ENCODE results near the gene PEAR1. TPM values are rescaled to one million over a fixed set of nuclear protein-coding genes. Genes with fewer than 3 reads are reported as not detected.

The PEAR1 gene
- total and polyA plus RNA-seq, 2 of the 8 experiments (the other 6 are each of a cell fraction or from before 2014, with no cell fraction given), result 0.63 to 0.71 TPM

DNA sequence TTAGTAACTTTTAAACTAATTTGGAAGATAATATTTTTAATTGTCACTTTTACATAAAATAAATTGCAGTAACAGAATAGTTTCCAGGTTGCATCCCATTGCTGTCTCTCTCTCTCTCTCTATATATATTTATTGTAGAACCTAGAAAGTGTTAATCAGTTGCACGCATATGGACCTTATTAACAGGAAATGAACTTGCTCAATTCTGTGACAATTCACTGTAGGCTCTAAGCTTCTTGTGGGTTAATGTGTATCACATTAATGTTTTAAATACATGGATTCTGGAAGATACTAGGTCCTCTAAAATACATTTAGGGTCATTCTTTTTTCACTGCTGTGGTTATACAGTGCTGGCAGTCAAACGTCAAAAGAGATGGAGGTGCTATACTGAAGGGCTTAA lies 60.1 kb downstream of the PEAR1 start:
- Histone ChIP-seq H2AFZ (ENCODE audit: low read length) (no peak overlapping the region), H2BK15ac (ENCODE audit: low read length) (no peak overlapping the region), H3K23me2 (ENCODE audit: low read depth, low read length) (no peaks in the 10 kb centered on the region), H3K36me3 (ENCODE audit: control insufficient read depth in 2 of 4, insufficient read depth in 4 of 4, low read length in 3 of 4) (peaks cover 9 to 65% (median 40%) of the 10 kb centered on the region in 4 experiments; a peak in 7 of 8 replicates), H4K91ac (replicated peaks; ENCODE audit: insufficient read length, low read length) (no peak overlapping the region), H3K56ac (replicated peaks; ENCODE audit: insufficient read length, low read depth, low read length) (no peak overlapping the region), H3K14ac (ENCODE audit: insufficient read length) (no peak overlapping the region), H2BK12ac (ENCODE audit: low read depth, low read length) (no peak overlapping the region), H4K5ac (ENCODE audit: insufficient read length, low read depth, low read length) (no peak overlapping the region), H3K9ac (replicated peaks in 1 of 4; ENCODE audit: extremely low read depth in 1 of 4, low read depth in 3 of 4, low read length in 3 of 4) (no peak overlapping the region), H3K18ac (ENCODE audit: extremely low read depth, low read length) (no peak overlapping the region), H3K27ac (ENCODE audit: low read depth, low read length) (no peak overlapping the region), H3K4me3 (ENCODE audit: extremely low read depth in 1 of 4, insufficient read depth in 2 of 4, low read depth in 3 of 4, low read length in 4 of 4) (no peak overlapping the region), H3K4ac (replicated peaks; ENCODE audit: insufficient read length, low read depth, low read length) (no peak overlapping the region), H4K20me1 (replicated peaks in 1 of 2; ENCODE audit: control insufficient read depth in 1 of 2, insufficient read depth in 2 of 2, low read length in 2 of 2) (peaks cover under 1 to 3% of the 10 kb centered on the region in 2 experiments), H3K4me1 (replicated peaks in 1 of 4; ENCODE audit: control insufficient read depth in 3 of 4, insufficient read depth in 4 of 4, low read length in 3 of 4) (no peaks in the 10 kb centered on the region), H2BK120ac (replicated peaks; ENCODE audit: low read depth, low read length) (no peak overlapping the region), H3K9me3 (ENCODE audit: insufficient read depth in 2 of 2, low read depth in 1 of 2, low read length in 1 of 2) (no peaks in the 10 kb centered on the region), H3K79me2 (ENCODE audit: control insufficient read depth in 1 of 2, insufficient read depth in 2 of 2, low read length in 2 of 2) (no peaks in the 10 kb centered on the region), H2BK20ac (ENCODE audit: low read length) (no peak overlapping the region), H3K79me1 (ENCODE audit: low read depth, low read length) (no peaks in the 10 kb centered on the region), H3K23ac (ENCODE audit: insufficient read length) (no peak overlapping the region), H2BK5ac (ENCODE audit: low read depth, low read length) (no peak overlapping the region), H3K4me2 (ENCODE audit: insufficient read depth in 1 of 2, low read depth in 2 of 2, low read length in 2 of 2) (no peak overlapping the region), H2AK5ac (ENCODE audit: low read depth, low read length) (no peak overlapping the region), H3K27me3 (replicated peaks in 1 of 4; ENCODE audit: control insufficient read depth in 3 of 4, extremely low read depth in 1 of 4, insufficient read depth in 3 of 4, low read length in 3 of 4) (no peaks in the 10 kb centered on the region), H4K8ac (ENCODE audit: extremely low read depth, insufficient read depth, low read length) (no peak overlapping the region)
- FAIRE-seq, result no peak
- no peak for DNase-seq (ENCODE audit: low read depth in 1 of 2, low spot score in 2 of 2)
- 90% methylated on average over 2 of the region's 2 CpGs; no CpG with 5 or more reads in 1 of the 2 experiments for WGBS, 2 experiments (ENCODE audit: extremely low coverage in 1 of 2, insufficient coverage in 1 of 2, insufficient read length in 1 of 2, insufficient replicate concordance in 2 of 2, low coverage in 1 of 2, low lambda C conversion rate in 2 of 2, missing lambda C conversion rate in 1 of 2)
- ChIA-PET POLR2A (ENCODE audit: partially characterized antibody) (no interaction called here), CTCF (ENCODE audit: partially characterized antibody) (interaction anchor here (1.6 kb wide), 1 partner anchor 121 kb away, joined by 5 read pairs; no protein-coding TSS in a partner anchor)
- TF ChIP-seq SUZ12 (IDR thresholded peaks at IDR 0.05; ENCODE audit: low read length), result no peak
- no peak for TF ChIP-seq CHD1 (IDR thresholded peaks at IDR 0.05; ENCODE audit: low read depth, low read length)
- no peak for TF ChIP-seq SRF (IDR thresholded peaks at IDR 0.05; ENCODE audit: low read depth, low read length)
- no peak for TF ChIP-seq CREB1 (IDR thresholded peaks at IDR 0.05)
- no peak for TF ChIP-seq RXRA (IDR thresholded peaks at IDR 0.05; ENCODE audit: insufficient read depth, low read depth, low read length)
- no peak for TF ChIP-seq TBP (IDR thresholded peaks at IDR 0.05; ENCODE audit: low read depth, low read length)
- TF ChIP-seq SP1 (IDR thresholded peaks at IDR 0.05; ENCODE audit: low read depth, low read length), result no peak
- no peak for TF ChIP-seq SIN3A (conservative IDR thresholded peaks at IDR 0.05 in 1 of 2, IDR thresholded peaks at IDR 0.05 in 1 of 2; ENCODE audit: low read depth in 1 of 2, low read length in 2 of 2)
- no peak for TF ChIP-seq CBX8 (IDR thresholded peaks at IDR 0.05; ENCODE audit: borderline replicate concordance, low read depth, low read length)
- no peak for TF ChIP-seq SIX5 (IDR thresholded peaks at IDR 0.05; ENCODE audit: low read depth, low read length)
- TF ChIP-seq RBBP5 (IDR thresholded peaks at IDR 0.05; ENCODE audit: borderline replicate concordance, low read depth, low read length), result no peak
- no peak for TF ChIP-seq SAP30 (IDR thresholded peaks at IDR 0.05; ENCODE audit: insufficient read depth, insufficient replicate concordance, low read length)
